Left ventricle myocardium inferior (tissue), 1 donor: ENCODE measurements around the gene PLEKHG5. TPM values are rescaled to one million over a fixed set of nuclear protein-coding genes. Genes with fewer than 3 reads are reported as not detected.
"Not testable (repeated sequence)": the region's sequence is repeated elsewhere in the genome, so short reads cannot be mapped to it uniquely, and the experiment has no call there.

ENCODE experiments used
- DNase-seq: peaks from one replicate; pipeline ENCODE4 v3.0.0-alpha.2; 2020
- H3K27ac ChIP-seq: fragments of 200-600 bp; replicated peaks from 2 replicates; pipeline ENCODE4 v1.8.0; 2021
- H3K27me3 ChIP-seq: fragments of 200-600 bp; 2 replicates; pipeline ENCODE4 v1.8.0; 2021; ENCODE audit warnings: low read depth
- H3K36me3 ChIP-seq: fragments of 200-600 bp; 2 replicates; pipeline ENCODE4 v1.8.0; 2021
- H3K4me1 ChIP-seq: fragments of 200-600 bp; 2 replicates; pipeline ENCODE4 v1.8.0; 2021
- H3K4me3 ChIP-seq: fragments of 200-600 bp; 2 replicates; pipeline ENCODE4 v1.8.0; 2021; ENCODE audit warnings: mild to moderate bottlenecking, moderate library complexity
- H3K9me3 ChIP-seq: fragments of 200-600 bp; replicated peaks from 2 replicates; pipeline ENCODE4 v1.8.0; 2021
- intact Hi-C: fragments of 100-400 bp; cut with micrococcal nuclease; formaldehyde crosslinking; loops from one replicate; pipeline ENCODE4 v1.11.0; 2022
- total RNA-seq: library from RNA; stranded (reverse); fragmentation: NEBNext Ultra II Directional; extraction: Animal tissue kit (Norgen Biotek cat#: 25700); gene quantifications from one replicate; pipeline ENCODE4 v1.2.1, GENCODE V29; 2021
- TF ChIP-seq, protein P1 (sequence below): fragments of 200-600 bp; IDR thresholded peaks from 2 replicates; pipeline ENCODE4 v1.8.0; 2021; ENCODE audit warnings: antibody characterized with exemption, mild to moderate bottlenecking, borderline replicate concordance
- donor health status: DM: no; HTN: yes; CAD: no; lungs with severe emphysema.

PLEKHG5 gene
- total RNA-seq, 1 donor from 2014 or later, result 16.2 TPM

GRCh38 chr1:6438047-6438525, 53.4 kb downstream of the PLEKHG5 start:
- intact Hi-C loops, result no loop called here
- Histone ChIP-seq H3K4me3 (no peak overlapping the region), H3K27me3 (peaks cover 59% of the 10 kb centered on the region), H3K4me1 (peaks cover 8% of the 10 kb centered on the region), H3K27ac (no peak overlapping the region), H3K9me3 (no peaks in the 10 kb centered on the region), H3K36me3 (no peaks in the 10 kb centered on the region)
- peak; percentile 52 for DNase-seq
- TF ChIP-seq, protein P1, sequence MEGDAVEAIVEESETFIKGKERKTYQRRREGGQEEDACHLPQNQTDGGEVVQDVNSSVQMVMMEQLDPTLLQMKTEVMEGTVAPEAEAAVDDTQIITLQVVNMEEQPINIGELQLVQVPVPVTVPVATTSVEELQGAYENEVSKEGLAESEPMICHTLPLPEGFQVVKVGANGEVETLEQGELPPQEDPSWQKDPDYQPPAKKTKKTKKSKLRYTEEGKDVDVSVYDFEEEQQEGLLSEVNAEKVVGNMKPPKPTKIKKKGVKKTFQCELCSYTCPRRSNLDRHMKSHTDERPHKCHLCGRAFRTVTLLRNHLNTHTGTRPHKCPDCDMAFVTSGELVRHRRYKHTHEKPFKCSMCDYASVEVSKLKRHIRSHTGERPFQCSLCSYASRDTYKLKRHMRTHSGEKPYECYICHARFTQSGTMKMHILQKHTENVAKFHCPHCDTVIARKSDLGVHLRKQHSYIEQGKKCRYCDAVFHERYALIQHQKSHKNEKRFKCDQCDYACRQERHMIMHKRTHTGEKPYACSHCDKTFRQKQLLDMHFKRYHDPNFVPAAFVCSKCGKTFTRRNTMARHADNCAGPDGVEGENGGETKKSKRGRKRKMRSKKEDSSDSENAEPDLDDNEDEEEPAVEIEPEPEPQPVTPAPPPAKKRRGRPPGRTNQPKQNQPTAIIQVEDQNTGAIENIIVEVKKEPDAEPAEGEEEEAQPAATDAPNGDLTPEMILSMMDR, result peak; percentile 97

GRCh38 chr1:6437012-6437700, 54.3 kb downstream of the PLEKHG5 start:
- intact Hi-C loops, H3K27ac ChIP-seq, DNase-seq, H3K4me3 ChIP-seq, H3K9me3 ChIP-seq, H3K36me3 ChIP-seq, H3K4me1 ChIP-seq: not testable (repeated sequence)
- H3K27me3 ChIP-seq, result peaks cover 56% of the 10 kb centered on the region
- TF ChIP-seq, protein P1, result peak; percentile 44

GRCh38 chr1:6436277-6436676, 55.2 kb downstream of the PLEKHG5 start:
- H3K36me3 ChIP-seq, H3K4me3 ChIP-seq, H3K9me3 ChIP-seq, H3K27ac ChIP-seq, H3K4me1 ChIP-seq, DNase-seq, intact Hi-C loops: not testable (repeated sequence)
- H3K27me3 ChIP-seq, result peaks cover 50% of the 10 kb centered on the region

GRCh38 chr1:6435547-6435946, 55.9 kb downstream of the PLEKHG5 start:
- Histone ChIP-seq H3K27me3 (peaks cover 50% of the 10 kb centered on the region), H3K36me3 (no peaks in the 10 kb centered on the region), H3K9me3 (no peaks in the 10 kb centered on the region), H3K27ac (no peak overlapping the region), H3K4me3 (no peak overlapping the region), H3K4me1 (peaks cover 6% of the 10 kb centered on the region)
- intact Hi-C loops, result no loop called here
- TF ChIP-seq, protein P1, result no peak
- no peak for DNase-seq

GRCh38 chr1:6435129-6435528, 56.3 kb downstream of the PLEKHG5 start:
- Histone ChIP-seq H3K4me1 (peaks cover 2% of the 10 kb centered on the region), H3K36me3 (no peaks in the 10 kb centered on the region), H3K9me3 (no peaks in the 10 kb centered on the region), H3K4me3 (no peak overlapping the region), H3K27me3 (peaks cover 50% of the 10 kb centered on the region), H3K27ac (no peak overlapping the region)
- intact Hi-C loops, result no loop called here
- TF ChIP-seq, protein P1, result no peak
- DNase-seq, result no peak

- peaks cover 50% of the 10 kb centered on the region for H3K27me3 ChIP-seq
- no peak for DNase-seq
- H3K27ac ChIP-seq, result no peak overlapping the region
- H3K36me3 ChIP-seq, result no peaks in the 10 kb centered on the region
- TF ChIP-seq, protein P1, result no peak
- peaks cover 7% of the 10 kb centered on the region for H3K4me1 ChIP-seq
- H3K4me3 ChIP-seq, result no peak overlapping the region
- intact Hi-C loops, result no loop called here
- no peaks in the 10 kb centered on the region for H3K9me3 ChIP-seq
Measured at GRCh38 chr1:6434186-6434585, 57.3 kb downstream of the PLEKHG5 start.

DNA sequence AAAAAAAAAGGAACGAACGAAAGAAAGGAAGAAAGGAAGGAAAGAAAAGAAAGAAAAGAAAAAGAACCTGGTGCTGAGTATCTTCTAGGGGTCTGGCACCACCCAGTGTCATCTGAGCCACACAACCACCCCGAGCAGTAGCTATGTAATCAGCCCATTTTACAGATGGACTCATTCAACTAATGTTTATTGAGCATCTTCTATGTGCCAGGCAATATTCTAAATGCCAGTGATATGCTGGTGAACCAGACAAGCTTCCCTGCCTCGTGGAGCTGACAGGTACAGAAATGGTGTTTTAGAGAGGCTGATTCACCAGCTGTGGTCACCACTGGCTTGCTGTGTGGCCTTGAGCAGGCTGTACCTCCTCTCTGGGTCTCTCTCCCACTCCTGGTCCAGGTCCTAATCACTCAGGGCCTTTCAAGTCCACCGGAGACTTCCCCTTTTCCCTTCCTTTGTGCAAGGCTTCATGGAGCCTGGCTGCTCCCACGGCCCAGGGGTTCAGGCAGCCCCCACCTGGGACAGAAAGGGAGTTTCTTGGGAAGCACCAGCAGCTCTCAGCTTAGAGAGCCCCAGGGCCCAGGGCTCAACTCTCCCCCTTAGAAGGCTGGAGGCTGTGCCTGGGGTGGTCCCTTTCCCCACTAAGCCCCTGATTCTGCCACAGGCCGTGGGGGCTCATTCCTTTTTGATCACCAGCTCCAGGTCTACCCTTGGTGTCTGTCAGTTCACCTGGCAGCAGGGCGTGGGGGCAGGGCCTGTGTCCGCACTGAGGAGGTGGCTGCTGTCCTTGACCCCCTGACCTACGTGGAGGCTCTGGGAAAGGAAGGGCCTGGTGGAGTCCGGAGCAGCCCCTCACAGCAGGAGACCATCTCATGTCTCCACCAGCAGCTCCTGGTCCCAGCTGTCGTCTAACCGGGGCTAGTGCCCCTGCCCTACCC, 59.6 kb downstream of the PLEKHG5 start:
- H3K4me3 ChIP-seq, intact Hi-C loops, H3K4me1 ChIP-seq, H3K9me3 ChIP-seq, H3K36me3 ChIP-seq, H3K27ac ChIP-seq, DNase-seq: not testable (repeated sequence)
- H3K27me3 ChIP-seq, result peaks cover 50% of the 10 kb centered on the region
